ENCODE measurements around the gene ST14.
A peak's percentile ranks its signal among the peaks of the same experiment; 100 is the strongest.

- TF ChIP-seq, protein P1, sequence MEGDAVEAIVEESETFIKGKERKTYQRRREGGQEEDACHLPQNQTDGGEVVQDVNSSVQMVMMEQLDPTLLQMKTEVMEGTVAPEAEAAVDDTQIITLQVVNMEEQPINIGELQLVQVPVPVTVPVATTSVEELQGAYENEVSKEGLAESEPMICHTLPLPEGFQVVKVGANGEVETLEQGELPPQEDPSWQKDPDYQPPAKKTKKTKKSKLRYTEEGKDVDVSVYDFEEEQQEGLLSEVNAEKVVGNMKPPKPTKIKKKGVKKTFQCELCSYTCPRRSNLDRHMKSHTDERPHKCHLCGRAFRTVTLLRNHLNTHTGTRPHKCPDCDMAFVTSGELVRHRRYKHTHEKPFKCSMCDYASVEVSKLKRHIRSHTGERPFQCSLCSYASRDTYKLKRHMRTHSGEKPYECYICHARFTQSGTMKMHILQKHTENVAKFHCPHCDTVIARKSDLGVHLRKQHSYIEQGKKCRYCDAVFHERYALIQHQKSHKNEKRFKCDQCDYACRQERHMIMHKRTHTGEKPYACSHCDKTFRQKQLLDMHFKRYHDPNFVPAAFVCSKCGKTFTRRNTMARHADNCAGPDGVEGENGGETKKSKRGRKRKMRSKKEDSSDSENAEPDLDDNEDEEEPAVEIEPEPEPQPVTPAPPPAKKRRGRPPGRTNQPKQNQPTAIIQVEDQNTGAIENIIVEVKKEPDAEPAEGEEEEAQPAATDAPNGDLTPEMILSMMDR (optimal IDR thresholded peaks at IDR 0.05 in 1 of 3, IDR thresholded peaks at IDR 0.05 in 1 of 3, conservative IDR thresholded peaks at IDR 0.05 in 1 of 3; ENCODE audit: extremely low read depth in 1 of 3, insufficient read depth in 2 of 3, low read length in 3 of 3) = peak; percentile 67 to 81 (median 68)
- no peak for TF ChIP-seq EZH2 (IDR thresholded peaks at IDR 0.05; ENCODE audit: low read length)
Measured at GRCh38 chr11:130145975-130146776, 13.4 kb upstream of the ST14 start.

Data from keratinocyte (primary cell).